ENCODE results near the gene SLC39A6. TPM values are rescaled to one million over a fixed set of nuclear protein-coding genes. Genes with fewer than 3 reads are reported as not detected.
"Not testable (repeated sequence)": the region's sequence is repeated elsewhere in the genome, so short reads cannot be mapped to it uniquely, and the experiment has no call there.

SLC39A6 gene, protein sequence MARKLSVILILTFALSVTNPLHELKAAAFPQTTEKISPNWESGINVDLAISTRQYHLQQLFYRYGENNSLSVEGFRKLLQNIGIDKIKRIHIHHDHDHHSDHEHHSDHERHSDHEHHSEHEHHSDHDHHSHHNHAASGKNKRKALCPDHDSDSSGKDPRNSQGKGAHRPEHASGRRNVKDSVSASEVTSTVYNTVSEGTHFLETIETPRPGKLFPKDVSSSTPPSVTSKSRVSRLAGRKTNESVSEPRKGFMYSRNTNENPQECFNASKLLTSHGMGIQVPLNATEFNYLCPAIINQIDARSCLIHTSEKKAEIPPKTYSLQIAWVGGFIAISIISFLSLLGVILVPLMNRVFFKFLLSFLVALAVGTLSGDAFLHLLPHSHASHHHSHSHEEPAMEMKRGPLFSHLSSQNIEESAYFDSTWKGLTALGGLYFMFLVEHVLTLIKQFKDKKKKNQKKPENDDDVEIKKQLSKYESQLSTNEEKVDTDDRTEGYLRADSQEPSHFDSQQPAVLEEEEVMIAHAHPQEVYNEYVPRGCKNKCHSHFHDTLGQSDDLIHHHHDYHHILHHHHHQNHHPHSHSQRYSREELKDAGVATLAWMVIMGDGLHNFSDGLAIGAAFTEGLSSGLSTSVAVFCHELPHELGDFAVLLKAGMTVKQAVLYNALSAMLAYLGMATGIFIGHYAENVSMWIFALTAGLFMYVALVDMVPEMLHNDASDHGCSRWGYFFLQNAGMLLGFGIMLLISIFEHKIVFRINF
- polyA plus RNA-seq (2013, experiment 1 of 2; ENCODE audit: insufficient read length): 70.4 TPM
- 67.9 TPM for polyA plus RNA-seq (2013, experiment 2 of 2; ENCODE audit: insufficient read length)

DNA sequence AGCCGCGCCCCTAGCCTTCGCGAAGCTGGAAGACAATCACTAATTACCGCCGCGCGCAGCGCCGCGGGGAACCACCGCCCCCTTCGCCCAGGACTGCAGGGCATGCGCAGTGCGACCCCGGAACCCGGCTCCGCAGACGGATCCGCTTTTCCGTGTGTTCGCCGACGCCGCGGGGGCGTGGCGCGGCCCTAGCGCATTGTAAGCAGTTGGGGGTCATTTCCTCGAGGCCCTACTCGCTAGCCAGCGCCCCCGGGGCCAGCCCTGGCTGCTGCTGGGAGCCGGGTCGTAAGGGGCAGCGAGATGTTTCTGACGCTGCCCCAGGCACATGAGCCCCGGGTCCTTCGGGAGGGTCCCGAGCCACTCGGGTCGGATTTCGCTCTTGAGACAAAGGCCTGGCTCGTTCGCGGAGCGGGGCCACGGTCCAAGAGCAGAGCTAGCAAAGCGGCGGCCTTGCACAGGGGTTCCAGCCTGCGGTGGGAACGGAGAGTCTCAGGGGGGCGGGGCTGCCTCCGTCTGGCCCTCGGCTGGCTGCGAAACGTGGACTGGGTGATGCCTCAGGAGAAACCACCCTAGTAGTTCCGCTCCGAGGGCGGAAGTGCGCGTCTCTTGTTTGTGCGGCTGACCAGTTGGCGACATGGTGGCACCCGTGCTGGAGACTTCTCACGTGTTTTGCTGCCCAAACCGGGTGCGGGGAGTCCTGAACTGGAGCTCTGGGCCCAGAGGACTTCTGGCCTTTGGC, at the start of gene SLC39A6, which contains the start of gene ELP2:
TSS of gene SLC39A6 (minus strand) at position 41 of the 739 bp plus-strand sequence. CDS start 2,333 bp downstream, outside the sequence.
TSS of gene ELP2 (plus strand) at position 600 of the 739 bp plus-strand sequence. CDS start at position 635, 35 bp downstream.
- DNase-seq: peak; percentile 94

GRCh38 chr18:36177913-36178312, 48.8 kb upstream of the SLC39A6 start:
- DNase-seq: no peak

GRCh38 chr18:36176711-36177110, 47.6 kb upstream of the SLC39A6 start:
- peak; percentile 30 for DNase-seq

- no peak for DNase-seq
Observed at GRCh38 chr18:36176177-36176584, 47.0 kb upstream of the SLC39A6 start.

DNA sequence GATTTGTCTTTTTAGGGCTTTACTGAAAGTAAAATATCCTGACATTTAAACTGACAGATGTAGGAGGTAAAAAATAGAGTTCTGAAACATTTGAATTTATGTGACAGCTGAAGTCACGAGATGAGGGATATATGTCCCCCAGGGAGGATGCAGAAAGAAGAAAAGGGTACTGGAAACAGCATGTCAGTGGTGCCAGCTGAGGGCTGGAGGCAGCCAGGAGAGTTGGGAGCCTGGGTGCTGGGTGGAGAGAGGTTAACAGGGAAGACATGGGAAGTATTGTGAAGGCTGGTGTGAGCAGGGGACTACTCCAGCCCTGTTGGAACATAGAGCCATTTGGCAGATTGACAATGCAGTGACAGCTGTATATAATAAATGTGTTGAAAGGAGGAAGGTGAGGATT, 46.3 kb upstream of the SLC39A6 start:
- DNase-seq: no peak

GRCh38 chr18:36169938-36170337, 40.8 kb upstream of the SLC39A6 start:
- no peak for DNase-seq

GRCh38 chr18:36168296-36168695, 39.2 kb upstream of the SLC39A6 start:
- not testable (repeated sequence) for DNase-seq

DNA sequence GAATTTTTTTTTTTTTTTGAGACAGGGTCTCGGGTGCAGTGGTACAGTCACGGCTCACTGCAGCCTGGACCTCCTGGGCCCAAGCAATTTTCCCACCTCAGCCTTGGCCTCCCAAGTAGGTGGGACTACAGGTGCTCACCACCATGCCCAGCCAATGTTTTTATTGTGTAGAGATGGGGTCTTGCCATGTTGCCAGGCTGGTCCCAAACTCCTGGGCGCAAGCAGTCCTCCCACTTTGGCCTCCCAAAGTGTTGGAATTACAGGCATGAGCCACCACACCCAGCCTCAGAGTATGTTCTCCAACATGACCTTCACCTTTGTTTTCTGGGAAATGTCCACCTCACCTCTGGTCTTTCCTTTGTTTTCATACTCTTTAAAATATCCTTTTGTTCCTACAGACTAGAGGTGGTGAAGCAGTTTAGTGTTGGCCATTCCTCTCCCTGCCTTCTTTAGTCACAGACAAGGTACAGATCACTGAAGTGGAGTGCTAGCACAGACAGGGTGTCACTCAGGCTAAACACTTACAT, 38.6 kb upstream of the SLC39A6 start:
- DNase-seq: no peak

GRCh38 chr18:36162981-36163380, 33.8 kb upstream of the SLC39A6 start:
- no peak for DNase-seq

- DNase-seq: no peak
Observed at GRCh38 chr18:36160959-36161371, 31.8 kb upstream of the SLC39A6 start.

- DNase-seq: peak; percentile 84
Observed at GRCh38 chr18:36158266-36158867, 29.2 kb upstream of the SLC39A6 start.

- peak; percentile 56 for DNase-seq
Observed at GRCh38 chr18:36157441-36157840, 28.3 kb upstream of the SLC39A6 start.

DNA sequence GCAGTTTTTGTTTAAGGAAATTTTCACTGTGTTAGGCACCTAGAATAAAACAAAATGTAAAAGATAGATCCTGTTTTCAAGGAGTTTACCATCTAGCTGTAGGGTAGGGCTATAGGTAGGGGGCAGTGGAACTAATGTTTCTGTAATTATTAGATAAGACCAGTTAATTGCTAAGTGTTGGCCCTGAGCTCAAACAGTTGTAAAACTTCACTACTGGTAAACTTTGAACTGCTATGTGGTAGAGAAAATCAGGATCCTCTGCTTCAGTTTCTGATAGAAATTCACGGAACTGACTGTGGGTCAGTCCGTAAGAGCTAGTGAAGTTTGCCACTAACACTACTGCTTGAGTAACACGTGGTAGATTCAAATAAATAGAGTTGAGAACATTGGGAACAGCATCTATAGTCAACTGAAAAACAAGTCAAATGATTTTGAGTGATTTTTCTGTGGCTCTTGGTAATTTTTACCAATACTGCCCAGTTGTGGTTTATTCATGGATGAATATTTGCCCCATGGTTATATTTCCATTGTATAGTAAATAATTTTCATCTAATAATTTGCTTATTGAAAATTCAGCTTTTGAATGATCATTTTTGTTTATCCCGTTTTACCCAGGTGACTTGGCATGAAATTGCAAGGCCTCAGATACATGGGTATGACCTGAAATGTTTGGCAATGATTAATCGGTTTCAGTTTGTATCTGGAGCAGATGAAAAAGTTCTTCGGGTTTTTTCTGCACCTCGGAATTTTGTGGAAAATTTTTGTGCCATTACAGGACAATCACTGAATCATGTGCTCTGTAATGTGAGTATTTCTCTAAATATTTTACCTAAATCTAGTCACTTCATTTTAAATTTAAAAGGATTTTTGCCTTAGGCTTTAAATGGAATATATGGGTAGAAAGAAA, 27.0 kb upstream of the SLC39A6 start:
- peak; percentile 63 for DNase-seq

DNA sequence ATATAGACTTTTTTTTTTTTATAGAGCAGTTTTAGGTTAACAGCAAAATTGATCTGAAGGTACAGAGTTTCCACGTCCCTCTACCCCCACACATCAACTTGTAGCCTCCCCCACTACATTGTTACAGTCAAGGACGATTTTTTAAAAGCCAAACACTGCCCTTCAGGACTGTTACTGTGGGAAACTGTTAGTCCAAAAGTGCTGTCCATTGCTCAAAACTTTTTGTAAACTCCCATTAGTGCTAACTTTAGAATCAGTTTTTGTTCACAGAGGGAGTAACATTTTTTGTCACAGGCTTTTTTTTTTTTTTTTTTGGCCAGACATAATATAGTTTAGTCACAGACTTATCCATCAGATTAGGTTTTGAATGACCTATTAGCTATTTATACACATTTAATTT, 24.6 kb upstream of the SLC39A6 start:
- no peak for DNase-seq

DNA sequence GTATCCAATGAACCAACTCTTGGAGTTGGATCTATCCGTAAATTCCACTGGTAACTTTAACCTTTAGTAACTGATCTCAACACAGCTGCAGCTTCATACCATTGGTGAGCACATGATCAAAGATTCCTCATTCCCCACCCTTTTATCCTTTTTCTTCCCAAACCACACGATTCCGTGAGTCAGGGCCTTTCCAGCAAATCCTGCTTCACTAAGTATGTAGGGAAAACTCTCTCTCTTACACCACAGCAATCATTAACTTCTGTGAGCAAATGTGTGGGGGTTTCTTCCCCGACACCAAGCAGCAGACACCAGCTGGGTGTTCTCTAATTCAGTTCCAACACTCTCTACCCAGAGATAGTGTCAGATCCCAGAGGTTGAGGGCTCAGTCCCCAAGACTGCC, 24.1 kb upstream of the SLC39A6 start:
- DNase-seq: peak; percentile 97

GRCh38 chr18:36152781-36153180, 23.6 kb upstream of the SLC39A6 start:
- DNase-seq: peak; percentile 40

- DNase-seq: no peak
Observed at GRCh38 chr18:36149514-36150289, 20.6 kb upstream of the SLC39A6 start.

- no peak for DNase-seq
Observed at GRCh38 chr18:36143391-36143790, 14.3 kb upstream of the SLC39A6 start.

- DNase-seq: no peak
Observed at GRCh38 chr18:36142751-36143150, 13.6 kb upstream of the SLC39A6 start.

DNA sequence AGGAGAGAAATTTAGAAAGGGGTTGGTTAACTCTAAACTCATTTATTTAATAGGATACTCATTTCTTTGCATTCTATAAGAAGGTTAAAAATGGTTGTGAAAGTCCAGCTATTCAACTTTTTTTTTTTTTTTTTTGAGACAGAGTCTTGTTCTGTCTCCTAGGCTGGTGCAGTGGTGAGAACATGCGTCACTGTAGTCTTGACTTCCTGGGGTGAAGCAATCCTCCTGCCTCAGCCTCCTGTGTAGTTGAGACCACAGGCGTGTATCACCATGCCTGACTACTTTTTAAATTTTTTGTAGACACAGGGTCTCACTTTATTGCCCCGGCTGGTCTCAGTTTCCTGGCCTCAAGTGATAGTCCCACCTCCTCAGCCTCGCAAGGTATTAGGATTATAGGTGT, 12.4 kb upstream of the SLC39A6 start:
- DNase-seq: no peak

All from fibroblast of skin of abdomen (primary cell).